MM.1S (cell line): ENCODE results near the gene LMNA.
"Not testable (repeated sequence)": the region's sequence is repeated elsewhere in the genome, so short reads cannot be mapped to it uniquely, and the experiment has no call there.

Experiments
- EZH2 ChIP-seq: fragments of 300-600 bp; sonication (generic); optimal IDR thresholded peaks from 2 replicates; pipeline ENCODE3; 2017; ENCODE audit warnings: low read depth, mild to moderate bottlenecking, antibody characterized with exemption, low read length, mixed read lengths
- TF ChIP-seq, protein P1 (sequence below): fragments of 300-600 bp; sonication (generic); IDR thresholded peaks from 2 replicates; pipeline ENCODE4 v1.5.1; 2016; ENCODE audit warnings: antibody characterized with exemption, low read length, mixed read lengths

GRCh38 chr1:156071332-156071816, 43.1 kb upstream of the LMNA start:
- TF ChIP-seq, protein P1, sequence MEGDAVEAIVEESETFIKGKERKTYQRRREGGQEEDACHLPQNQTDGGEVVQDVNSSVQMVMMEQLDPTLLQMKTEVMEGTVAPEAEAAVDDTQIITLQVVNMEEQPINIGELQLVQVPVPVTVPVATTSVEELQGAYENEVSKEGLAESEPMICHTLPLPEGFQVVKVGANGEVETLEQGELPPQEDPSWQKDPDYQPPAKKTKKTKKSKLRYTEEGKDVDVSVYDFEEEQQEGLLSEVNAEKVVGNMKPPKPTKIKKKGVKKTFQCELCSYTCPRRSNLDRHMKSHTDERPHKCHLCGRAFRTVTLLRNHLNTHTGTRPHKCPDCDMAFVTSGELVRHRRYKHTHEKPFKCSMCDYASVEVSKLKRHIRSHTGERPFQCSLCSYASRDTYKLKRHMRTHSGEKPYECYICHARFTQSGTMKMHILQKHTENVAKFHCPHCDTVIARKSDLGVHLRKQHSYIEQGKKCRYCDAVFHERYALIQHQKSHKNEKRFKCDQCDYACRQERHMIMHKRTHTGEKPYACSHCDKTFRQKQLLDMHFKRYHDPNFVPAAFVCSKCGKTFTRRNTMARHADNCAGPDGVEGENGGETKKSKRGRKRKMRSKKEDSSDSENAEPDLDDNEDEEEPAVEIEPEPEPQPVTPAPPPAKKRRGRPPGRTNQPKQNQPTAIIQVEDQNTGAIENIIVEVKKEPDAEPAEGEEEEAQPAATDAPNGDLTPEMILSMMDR: not testable (repeated sequence)
- TF ChIP-seq EZH2: not testable (repeated sequence)
